GM18951 (cell line): Measurements from ENCODE around the gene RORB.

Source experiments
- POLR2A ChIP-seq: IDR thresholded peaks from 4 replicates; pipeline ENCODE4 v1.6.1; 2011; ENCODE audit warnings: mild to moderate bottlenecking; ENCODE audit not compliant: insufficient read length, insufficient read depth; ENCODE audit errors: extremely low read depth
- in situ Hi-C: fragments of 300-500 bp; cut with MboI; formaldehyde crosslinking; loops from one replicate; pipeline ENCODE4 v1.12.0; 2022; ENCODE audit warnings: low sequenced_read_pairs, mixed read lengths, inconsistent platforms; ENCODE audit not compliant: unreplicated experiment

Gene RORB

DNA sequence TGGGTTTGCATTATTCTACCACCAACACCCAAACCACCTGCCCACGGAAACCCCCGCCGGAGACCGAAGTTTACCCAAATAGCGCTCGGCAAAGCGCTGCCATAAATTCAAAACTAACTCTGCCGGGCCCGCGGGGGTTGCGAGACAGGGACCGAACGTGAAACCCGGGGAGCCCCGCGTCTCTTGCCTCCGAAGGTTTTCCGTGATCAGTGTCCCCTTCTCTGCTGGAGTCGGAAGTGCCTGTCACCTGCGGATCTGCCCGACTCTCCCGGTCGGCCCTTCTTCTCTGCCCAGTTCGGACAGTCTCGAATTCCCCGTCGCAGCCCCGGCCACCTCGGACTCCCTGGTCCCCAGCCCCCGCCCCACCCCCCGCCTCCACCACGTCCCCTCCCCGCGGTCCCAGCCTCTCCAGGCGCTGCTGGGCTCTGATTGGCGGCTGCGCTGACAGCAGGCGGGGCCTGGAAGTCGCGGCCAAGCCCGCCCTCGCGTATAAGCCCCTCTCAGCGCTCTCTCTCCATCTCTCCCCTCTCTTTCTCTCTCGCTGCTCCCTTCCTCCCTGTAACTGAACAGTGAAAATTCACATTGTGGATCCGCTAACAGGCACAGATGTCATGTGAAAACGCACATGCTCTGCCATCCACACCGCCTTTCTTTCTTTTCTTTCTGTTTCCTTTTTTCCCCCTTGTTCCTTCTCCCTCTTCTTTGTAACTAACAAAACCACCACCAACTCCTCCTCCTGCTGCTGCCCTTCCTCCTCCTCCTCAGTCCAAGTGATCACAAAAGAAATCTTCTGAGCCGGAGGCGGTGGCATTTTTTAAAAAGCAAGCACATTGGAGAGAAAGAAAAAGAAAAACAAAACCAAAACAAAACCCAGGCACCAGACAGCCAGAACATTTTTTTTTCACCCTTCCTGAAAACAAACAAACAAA, at the start of gene RORB:
Gene RORB (plus strand): TSS at position 517 of the 929 bp plus-strand sequence. CDS start 642 bp downstream, outside the sequence.
- in situ Hi-C loops = no loop called here

DNA sequence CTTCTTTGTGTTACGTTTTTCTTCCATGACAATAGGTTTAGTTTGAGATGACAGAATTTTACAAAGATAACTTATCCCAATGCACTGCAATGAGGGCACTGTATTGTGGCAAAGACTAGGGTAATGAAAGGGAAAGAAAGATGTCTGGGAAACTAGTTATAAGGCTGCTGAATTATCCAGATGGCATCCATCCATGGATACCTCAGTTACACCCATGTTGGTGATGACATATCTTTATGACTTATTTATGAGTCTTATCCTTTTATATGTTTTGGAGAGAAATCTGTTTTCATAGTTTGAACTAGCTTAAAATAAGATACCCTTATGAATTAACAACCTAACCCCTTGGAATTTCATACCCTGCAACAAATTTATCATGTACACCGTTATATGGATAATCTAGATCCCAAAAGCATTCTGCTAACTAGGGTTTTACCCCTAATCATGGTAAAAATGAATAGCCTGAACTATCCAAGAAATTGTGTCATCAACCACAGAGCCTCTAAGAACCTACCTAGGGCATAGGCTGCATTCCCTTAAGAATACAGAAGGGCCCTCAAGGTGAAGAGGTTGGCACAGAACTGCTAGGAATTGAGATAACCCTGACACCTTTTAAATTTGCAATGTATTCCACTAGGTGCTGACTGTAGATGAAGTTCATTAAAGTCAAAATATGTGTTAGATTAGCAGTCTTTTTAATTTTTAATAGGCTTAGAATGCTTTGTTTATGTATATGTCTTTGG, 49.5 kb upstream of the RORB start:
- TF ChIP-seq POLR2A = no peak
- in situ Hi-C loops = no loop called here

More for the DNA sequence above, at the start of gene RORB:
- TF ChIP-seq POLR2A = no peak

DNA sequence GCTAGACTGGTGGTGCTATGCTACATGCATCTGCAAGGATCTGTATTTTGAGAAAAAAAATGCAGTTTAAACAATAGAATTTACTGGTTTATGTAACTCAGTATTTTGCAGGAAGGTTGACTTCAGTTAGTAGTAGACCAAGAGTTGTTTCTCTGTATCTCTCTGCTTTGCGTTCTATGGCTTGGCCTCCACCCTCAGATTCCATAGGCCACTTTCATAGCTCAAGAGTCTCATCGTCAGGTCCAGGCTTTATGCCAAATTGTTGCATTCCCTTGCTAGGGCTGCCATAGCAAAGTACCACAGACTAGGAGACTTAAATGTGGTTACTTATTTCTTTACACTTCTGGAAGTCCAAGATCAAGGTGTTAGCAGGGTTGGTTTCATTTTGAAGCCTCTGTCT, 48.1 kb upstream of the RORB start:
- in situ Hi-C loops = no loop called here

GRCh38 chr9:74458832-74459231, 38.3 kb upstream of the RORB start:
- in situ Hi-C loops = no loop called here
- no peak for TF ChIP-seq POLR2A

More for the DNA sequence above, 48.1 kb upstream of the RORB start:
- TF ChIP-seq POLR2A = no peak

GRCh38 chr9:74463825-74464224, 33.3 kb upstream of the RORB start:
- in situ Hi-C loops = no loop called here
- no peak for TF ChIP-seq POLR2A

DNA sequence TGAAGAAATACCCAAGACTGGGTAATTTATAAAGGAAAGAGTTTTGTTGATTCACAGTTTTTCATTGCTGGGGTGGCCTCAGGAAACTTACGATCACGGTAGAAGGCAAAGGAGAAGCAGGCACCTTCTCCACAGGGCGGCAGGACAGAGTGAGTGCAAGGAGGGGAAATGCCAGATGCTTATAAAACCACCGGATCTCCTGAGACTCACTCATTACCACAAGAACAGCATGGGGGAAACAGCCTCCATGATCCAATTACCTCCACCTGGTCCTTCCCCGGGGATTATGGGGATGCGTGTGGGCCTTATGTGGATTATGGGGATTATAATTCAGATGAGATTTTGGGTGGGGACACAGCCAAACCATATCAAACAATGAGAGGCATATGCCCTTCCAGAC, 18.5 kb upstream of the RORB start:
- no peak for TF ChIP-seq POLR2A
- in situ Hi-C loops = no loop called here

DNA sequence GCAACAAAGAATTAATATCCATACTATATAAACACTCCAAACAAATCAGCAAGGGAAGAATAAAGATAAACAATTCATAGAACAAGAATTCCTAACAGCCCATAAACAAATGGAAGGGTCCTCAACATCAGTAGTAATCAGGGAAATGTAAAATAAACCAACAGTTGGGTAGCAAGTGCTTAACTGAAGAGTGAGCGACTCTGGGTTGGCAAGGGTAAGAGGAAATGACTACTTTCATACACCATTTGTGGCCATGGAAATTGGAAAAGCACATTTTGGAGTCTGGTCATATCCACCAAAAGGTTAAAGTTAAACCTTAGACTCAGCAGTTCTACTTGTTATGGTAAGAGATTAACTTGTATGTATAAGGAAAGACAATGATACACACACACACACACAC, 17.4 kb upstream of the RORB start:
- in situ Hi-C loops = no loop called here
- no peak for TF ChIP-seq POLR2A

DNA sequence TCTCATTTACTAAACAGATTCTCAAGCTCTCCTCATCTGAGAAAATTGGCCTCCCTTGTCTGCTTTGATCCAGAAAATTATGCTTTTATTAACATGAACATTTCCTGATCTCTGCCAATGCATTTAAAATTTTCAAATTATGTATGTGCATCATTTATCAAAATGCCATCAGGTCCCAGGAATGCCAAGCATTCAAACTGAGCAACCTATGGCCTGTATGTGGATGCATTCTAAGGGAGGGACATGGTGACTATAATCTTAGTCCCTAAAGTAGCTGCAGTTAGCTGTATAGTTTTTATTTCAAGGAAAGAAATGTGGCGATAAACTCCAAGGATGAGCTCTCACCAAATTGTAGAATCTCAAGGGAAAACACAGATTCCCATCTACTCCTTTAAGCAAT, 9.7 kb upstream of the RORB start:
- in situ Hi-C loops = no loop called here

GRCh38 chr9:74493512-74493911, 3.6 kb upstream of the RORB start:
- TF ChIP-seq POLR2A = no peak

More for the DNA sequence above, 9.7 kb upstream of the RORB start:
- TF ChIP-seq POLR2A = no peak

DNA sequence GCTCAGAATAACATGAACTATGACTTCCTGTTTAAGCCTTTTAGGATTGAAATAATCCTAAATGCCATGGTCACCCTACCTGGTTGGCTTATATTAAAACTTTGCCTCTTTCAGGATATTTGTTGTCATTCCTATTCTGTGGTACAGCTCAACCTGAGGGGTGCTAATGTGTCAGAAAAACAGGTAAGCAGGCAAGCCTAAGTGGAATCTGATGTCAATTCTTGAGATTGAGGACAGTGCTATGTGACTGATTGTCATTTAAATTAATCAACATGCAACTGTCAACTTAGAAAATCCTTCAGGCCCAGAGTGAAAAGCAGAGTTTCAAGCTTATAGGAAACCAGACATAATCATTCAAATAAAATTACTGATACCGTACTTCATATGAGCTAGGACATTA, 2.6 kb upstream of the RORB start:
- in situ Hi-C loops = no loop called here
- no peak for TF ChIP-seq POLR2A

More at GRCh38 chr9:74493512-74493911, 3.6 kb upstream of the RORB start:
- in situ Hi-C loops = no loop called here

DNA sequence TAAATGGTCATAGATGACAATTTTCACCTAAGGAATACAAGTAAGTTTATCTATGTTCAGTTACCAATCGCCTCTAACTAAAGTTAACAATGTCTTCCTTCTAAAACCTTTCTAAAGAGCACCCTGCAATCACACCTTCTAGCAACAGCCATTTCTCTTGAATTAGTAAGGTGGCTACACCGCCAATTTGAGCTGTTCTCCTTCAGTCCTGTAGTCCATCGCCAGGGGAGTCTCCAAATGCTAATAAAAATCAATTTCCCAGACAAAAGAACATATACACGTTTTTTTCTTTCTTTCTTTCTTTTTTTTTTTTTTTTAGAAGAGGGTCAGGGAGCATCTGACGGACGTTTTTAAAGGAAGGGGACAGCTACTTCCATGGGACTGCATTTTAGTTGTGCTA, 729 bp upstream of the RORB start:
- TF ChIP-seq POLR2A = no peak
- in situ Hi-C loops = no loop called here

GRCh38 chr9:74497748-74498620, 849 bp downstream of the RORB start:
- TF ChIP-seq POLR2A = no peak
- in situ Hi-C loops = no loop called here
